ENCODE data around the gene WTIP.
"Not testable (repeated sequence)": the region's sequence is repeated elsewhere in the genome, so short reads cannot be mapped to it uniquely, and the experiment has no call there.

The WTIP gene

GRCh38 chr19:34506026-34506370, 24.4 kb downstream of the WTIP start:
- Histone ChIP-seq H4K8ac (ENCODE audit: low read depth, low read length) (no peak overlapping the region), H2AK5ac (ENCODE audit: low read length) (no peak overlapping the region), H3K4me2 (ENCODE audit: low read length) (no peak overlapping the region), H3K23ac (ENCODE audit: low read length) (no peak overlapping the region), H3K4me3 (ENCODE audit: low read length) (no peak overlapping the region), H3K4me1 (ENCODE audit: control insufficient read depth, low read depth, low read length) (peaks cover 2% of the 10 kb centered on the region), H3K18ac (ENCODE audit: low read length) (no peak overlapping the region), H2BK15ac (replicated peaks; ENCODE audit: low read depth) (no peak overlapping the region), H3K36me3 (ENCODE audit: control insufficient read depth, insufficient read depth, low read length) (no peaks in the 10 kb centered on the region), H3K79me2 (ENCODE audit: control insufficient read depth, insufficient read depth, low read length) (no peaks in the 10 kb centered on the region), H4K5ac (ENCODE audit: low read length) (no peak overlapping the region), H3K79me1 (ENCODE audit: low read length) (no peaks in the 10 kb centered on the region), H2BK5ac (ENCODE audit: low read length) (no peak overlapping the region), H3K4ac (ENCODE audit: low read depth, low read length) (no peak overlapping the region), H3K56ac (ENCODE audit: low read length) (no peak overlapping the region), H3K9ac (ENCODE audit: low read length) (no peak overlapping the region), H3K27ac (ENCODE audit: low read depth, low read length) (no peak overlapping the region), H2BK120ac (ENCODE audit: low read depth, low read length) (no peak overlapping the region), H3K27me3 (ENCODE audit: insufficient read depth, low read length, poor library complexity) (no peaks in the 10 kb centered on the region)
- WGBS (ENCODE audit: extremely low coverage, insufficient coverage, low lambda C conversion rate) = no CpG with 5 or more reads among the region's 8 CpGs
- DNase-seq = no peak

GRCh38 chr19:34507414-34508067, 26.0 kb downstream of the WTIP start:
- no CpG with 5 or more reads among the region's 4 CpGs for WGBS (ENCODE audit: extremely low coverage, insufficient coverage, low lambda C conversion rate)

GRCh38 chr19:34508540-34508939, 27.0 kb downstream of the WTIP start:
- WGBS (ENCODE audit: extremely low coverage, insufficient coverage, low lambda C conversion rate) = no CpG with 5 or more reads among the region's 9 CpGs
- no peaks in the 10 kb centered on the region for H3K4me1 ChIP-seq (ENCODE audit: control insufficient read depth, low read depth, low read length)
- no peak overlapping the region for H2BK120ac ChIP-seq (ENCODE audit: low read depth, low read length)
- no peak overlapping the region for H3K4me2 ChIP-seq (ENCODE audit: low read length)
- no peak overlapping the region for H2BK5ac ChIP-seq (ENCODE audit: low read length)
- no peak overlapping the region for H3K56ac ChIP-seq (ENCODE audit: low read length)
- H3K4me3 ChIP-seq (ENCODE audit: low read length) = no peak overlapping the region
- no peak overlapping the region for H4K8ac ChIP-seq (ENCODE audit: low read depth, low read length)
- H3K36me3 ChIP-seq (ENCODE audit: control insufficient read depth, insufficient read depth, low read length) = no peaks in the 10 kb centered on the region
- H4K5ac ChIP-seq (ENCODE audit: low read length) = no peak overlapping the region
- no peaks in the 10 kb centered on the region for H3K27me3 ChIP-seq (ENCODE audit: insufficient read depth, low read length, poor library complexity)
- H3K27ac ChIP-seq (ENCODE audit: low read depth, low read length) = no peak overlapping the region
- no peak overlapping the region for H3K18ac ChIP-seq (ENCODE audit: low read length)
- H3K4ac ChIP-seq (ENCODE audit: low read depth, low read length) = no peak overlapping the region
- H2AK5ac ChIP-seq (ENCODE audit: low read length) = no peak overlapping the region
- no peak overlapping the region for H3K9ac ChIP-seq (ENCODE audit: low read length)
- peak; percentile 35 for DNase-seq
- H3K79me2 ChIP-seq (ENCODE audit: control insufficient read depth, insufficient read depth, low read length) = no peaks in the 10 kb centered on the region
- H3K79me1 ChIP-seq (ENCODE audit: low read length) = no peaks in the 10 kb centered on the region
- no peak overlapping the region for H2BK15ac ChIP-seq (replicated peaks; ENCODE audit: low read depth)
- H3K23ac ChIP-seq (ENCODE audit: low read length) = no peak overlapping the region

More at GRCh38 chr19:34507414-34508067, 26.0 kb downstream of the WTIP start:
- H3K4me2 ChIP-seq (ENCODE audit: low read length) = no peak overlapping the region
- H3K4ac ChIP-seq (ENCODE audit: low read depth, low read length) = no peak overlapping the region
- no peaks in the 10 kb centered on the region for H3K27me3 ChIP-seq (ENCODE audit: insufficient read depth, low read length, poor library complexity)
- no peak overlapping the region for H3K56ac ChIP-seq (ENCODE audit: low read length)
- H2AK5ac ChIP-seq (ENCODE audit: low read length) = no peak overlapping the region
- no peak overlapping the region for H3K27ac ChIP-seq (ENCODE audit: low read depth, low read length)
- no peak overlapping the region for H4K5ac ChIP-seq (ENCODE audit: low read length)
- no peak overlapping the region for H3K9ac ChIP-seq (ENCODE audit: low read length)
- no peak overlapping the region for H3K18ac ChIP-seq (ENCODE audit: low read length)
- H4K8ac ChIP-seq (ENCODE audit: low read depth, low read length) = no peak overlapping the region
- H2BK120ac ChIP-seq (ENCODE audit: low read depth, low read length) = no peak overlapping the region
- no peak overlapping the region for H3K23ac ChIP-seq (ENCODE audit: low read length)
- H3K4me1 ChIP-seq (ENCODE audit: control insufficient read depth, low read depth, low read length) = no peaks in the 10 kb centered on the region
- no peak for DNase-seq
- no peak overlapping the region for H2BK5ac ChIP-seq (ENCODE audit: low read length)
- no peak overlapping the region for H3K4me3 ChIP-seq (ENCODE audit: low read length)
- no peaks in the 10 kb centered on the region for H3K36me3 ChIP-seq (ENCODE audit: control insufficient read depth, insufficient read depth, low read length)
- no peak overlapping the region for H2BK15ac ChIP-seq (replicated peaks; ENCODE audit: low read depth)
- no peaks in the 10 kb centered on the region for H3K79me2 ChIP-seq (ENCODE audit: control insufficient read depth, insufficient read depth, low read length)
- no peaks in the 10 kb centered on the region for H3K79me1 ChIP-seq (ENCODE audit: low read length)

GRCh38 chr19:34510904-34511303, 29.3 kb downstream of the WTIP start:
- H3K56ac ChIP-seq (ENCODE audit: low read length); H3K4me1 ChIP-seq (ENCODE audit: control insufficient read depth, low read depth, low read length); H2BK120ac ChIP-seq (ENCODE audit: low read depth, low read length); H3K4me3 ChIP-seq (ENCODE audit: low read length); H3K27me3 ChIP-seq (ENCODE audit: insufficient read depth, low read length, poor library complexity); H3K4me2 ChIP-seq (ENCODE audit: low read length); H3K9ac ChIP-seq (ENCODE audit: low read length); H2BK5ac ChIP-seq (ENCODE audit: low read length); H3K4ac ChIP-seq (ENCODE audit: low read depth, low read length); H2AK5ac ChIP-seq (ENCODE audit: low read length); H4K8ac ChIP-seq (ENCODE audit: low read depth, low read length); H3K79me2 ChIP-seq (ENCODE audit: control insufficient read depth, insufficient read depth, low read length); H3K36me3 ChIP-seq (ENCODE audit: control insufficient read depth, insufficient read depth, low read length); DNase-seq; H3K27ac ChIP-seq (ENCODE audit: low read depth, low read length); H2BK15ac ChIP-seq (replicated peaks; ENCODE audit: low read depth); H4K5ac ChIP-seq (ENCODE audit: low read length); H3K18ac ChIP-seq (ENCODE audit: low read length); H3K79me1 ChIP-seq (ENCODE audit: low read length); H3K23ac ChIP-seq (ENCODE audit: low read length): not testable (repeated sequence)
- WGBS (ENCODE audit: extremely low coverage, insufficient coverage, low lambda C conversion rate) = no CpG with 5 or more reads among the region's 5 CpGs

- H3K79me1 ChIP-seq (ENCODE audit: low read length) = no peaks in the 10 kb centered on the region
- no peak overlapping the region for H2BK15ac ChIP-seq (replicated peaks; ENCODE audit: low read depth)
- no peak overlapping the region for H4K5ac ChIP-seq (ENCODE audit: low read length)
- no peak overlapping the region for H3K9ac ChIP-seq (ENCODE audit: low read length)
- no peak overlapping the region for H3K18ac ChIP-seq (ENCODE audit: low read length)
- H4K8ac ChIP-seq (ENCODE audit: low read depth, low read length) = no peak overlapping the region
- no peak overlapping the region for H2BK5ac ChIP-seq (ENCODE audit: low read length)
- H3K36me3 ChIP-seq (ENCODE audit: control insufficient read depth, insufficient read depth, low read length) = no peaks in the 10 kb centered on the region
- no peaks in the 10 kb centered on the region for H3K27me3 ChIP-seq (ENCODE audit: insufficient read depth, low read length, poor library complexity)
- no peak overlapping the region for H2BK120ac ChIP-seq (ENCODE audit: low read depth, low read length)
- H3K56ac ChIP-seq (ENCODE audit: low read length) = no peak overlapping the region
- H3K23ac ChIP-seq (ENCODE audit: low read length) = no peak overlapping the region
- no peaks in the 10 kb centered on the region for H3K79me2 ChIP-seq (ENCODE audit: control insufficient read depth, insufficient read depth, low read length)
- H2AK5ac ChIP-seq (ENCODE audit: low read length) = no peak overlapping the region
- no peak overlapping the region for H3K4me2 ChIP-seq (ENCODE audit: low read length)
- H3K4me1 ChIP-seq (ENCODE audit: control insufficient read depth, low read depth, low read length) = no peaks in the 10 kb centered on the region
- H3K27ac ChIP-seq (ENCODE audit: low read depth, low read length) = no peak overlapping the region
- no peak for DNase-seq
- WGBS (ENCODE audit: extremely low coverage, insufficient coverage, low lambda C conversion rate) = no CpG with 5 or more reads among the region's 17 CpGs
- H3K4me3 ChIP-seq (ENCODE audit: low read length) = no peak overlapping the region
- no peak overlapping the region for H3K4ac ChIP-seq (ENCODE audit: low read depth, low read length)
These were observed 30.8 kb downstream of the WTIP start for GRCh38 chr19:34512254-34512822.

- Histone ChIP-seq H3K4me1 (ENCODE audit: control insufficient read depth, low read depth, low read length) (no peaks in the 10 kb centered on the region), H4K5ac (ENCODE audit: low read length) (no peak overlapping the region), H2BK5ac (ENCODE audit: low read length) (no peak overlapping the region), H3K36me3 (ENCODE audit: control insufficient read depth, insufficient read depth, low read length) (no peaks in the 10 kb centered on the region), H3K18ac (ENCODE audit: low read length) (no peak overlapping the region), H3K27ac (ENCODE audit: low read depth, low read length) (no peak overlapping the region), H3K4ac (ENCODE audit: low read depth, low read length) (no peak overlapping the region), H4K8ac (ENCODE audit: low read depth, low read length) (no peak overlapping the region), H2BK15ac (replicated peaks; ENCODE audit: low read depth) (no peak overlapping the region), H2BK120ac (ENCODE audit: low read depth, low read length) (no peak overlapping the region), H3K23ac (ENCODE audit: low read length) (no peak overlapping the region), H3K79me2 (ENCODE audit: control insufficient read depth, insufficient read depth, low read length) (no peaks in the 10 kb centered on the region), H3K4me3 (ENCODE audit: low read length) (no peak overlapping the region), H2AK5ac (ENCODE audit: low read length) (no peak overlapping the region), H3K27me3 (ENCODE audit: insufficient read depth, low read length, poor library complexity) (no peaks in the 10 kb centered on the region), H3K79me1 (ENCODE audit: low read length) (no peaks in the 10 kb centered on the region), H3K56ac (ENCODE audit: low read length) (no peak overlapping the region), H3K9ac (ENCODE audit: low read length) (no peak overlapping the region), H3K4me2 (ENCODE audit: low read length) (no peak overlapping the region)
- WGBS (ENCODE audit: extremely low coverage, insufficient coverage, low lambda C conversion rate) = no CpG with 5 or more reads among the region's 6 CpGs
- no peak for DNase-seq
These were observed 32.2 kb downstream of the WTIP start for GRCh38 chr19:34513767-34514166.

Measured in mesendoderm (in vitro differentiated cells).